Measurements from ENCODE around the gene ACACB.
A peak's percentile ranks its signal among the peaks of the same experiment; 100 is the strongest.

ACACB gene

GRCh38 chr12:109258607-109259544, 142.5 kb downstream of the ACACB start:
- DNase-seq: no peak

GRCh38 chr12:109259545-109259895, 143.1 kb downstream of the ACACB start:
- no peak for DNase-seq

GRCh38 chr12:109261087-109261486, 144.7 kb downstream of the ACACB start:
- no peak for DNase-seq

DNA sequence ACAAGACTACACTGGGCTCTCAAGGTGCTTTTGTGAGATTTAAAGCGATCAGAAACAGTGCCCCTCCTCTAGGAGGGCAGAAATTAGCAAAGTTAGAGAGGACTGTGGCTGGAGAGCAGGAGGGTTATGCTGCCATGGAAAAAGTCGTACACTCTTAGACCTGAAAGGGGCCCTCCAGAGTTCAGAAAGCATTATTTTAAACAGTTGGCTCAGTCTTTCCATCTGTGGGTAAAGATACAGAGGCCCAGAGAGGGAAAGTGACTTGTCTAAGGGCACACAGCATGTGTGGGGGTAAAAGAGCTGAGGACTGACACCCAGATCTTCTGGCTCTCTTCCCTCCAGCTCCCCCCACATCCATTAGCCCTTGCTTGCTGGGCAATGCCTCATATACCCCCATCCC, 145.6 kb downstream of the ACACB start:
- no peak for DNase-seq

- no peak for DNase-seq
Measured at GRCh38 chr12:109263439-109263838, 147.1 kb downstream of the ACACB start.

DNA sequence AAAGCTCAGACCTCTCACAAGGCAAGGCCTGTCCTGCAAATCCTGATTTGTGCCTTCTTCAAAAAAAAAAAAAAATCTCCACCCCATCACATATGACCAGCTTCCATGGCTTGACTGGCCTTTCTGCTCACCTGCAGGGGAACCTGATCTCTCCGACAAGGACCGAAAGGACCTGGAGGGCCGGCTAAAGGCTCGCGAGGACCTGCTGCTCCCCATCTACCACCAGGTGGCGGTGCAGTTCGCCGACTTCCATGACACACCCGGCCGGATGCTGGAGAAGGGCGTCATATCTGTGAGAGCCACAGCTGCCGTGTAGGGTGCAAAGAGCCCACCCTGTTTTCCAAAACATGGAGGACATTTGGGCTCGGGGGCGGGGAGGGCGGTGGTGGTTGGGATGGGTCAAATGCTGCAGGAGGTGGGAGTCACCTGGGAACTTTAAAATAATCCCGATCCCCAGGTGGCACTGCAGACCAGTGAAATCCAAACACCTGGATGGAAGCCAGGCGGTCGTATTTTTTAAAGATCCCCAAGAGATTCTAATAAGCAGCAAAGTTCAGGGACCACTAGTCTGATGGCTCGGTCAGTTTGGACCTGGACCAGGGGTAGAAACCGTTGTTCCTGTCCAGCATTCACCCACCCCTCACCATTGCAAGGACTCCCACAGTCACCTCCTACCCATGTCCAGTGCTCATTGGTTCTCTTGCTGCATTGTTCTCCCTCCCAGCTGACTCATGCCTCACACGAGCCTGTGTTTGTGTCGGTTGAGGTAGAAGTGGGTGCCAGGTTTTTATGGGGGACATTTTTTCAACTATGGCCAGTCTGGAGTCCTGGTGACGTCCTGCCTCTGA, 147.9 kb downstream of the ACACB start:
- DNase-seq: peak; percentile 44

DNA sequence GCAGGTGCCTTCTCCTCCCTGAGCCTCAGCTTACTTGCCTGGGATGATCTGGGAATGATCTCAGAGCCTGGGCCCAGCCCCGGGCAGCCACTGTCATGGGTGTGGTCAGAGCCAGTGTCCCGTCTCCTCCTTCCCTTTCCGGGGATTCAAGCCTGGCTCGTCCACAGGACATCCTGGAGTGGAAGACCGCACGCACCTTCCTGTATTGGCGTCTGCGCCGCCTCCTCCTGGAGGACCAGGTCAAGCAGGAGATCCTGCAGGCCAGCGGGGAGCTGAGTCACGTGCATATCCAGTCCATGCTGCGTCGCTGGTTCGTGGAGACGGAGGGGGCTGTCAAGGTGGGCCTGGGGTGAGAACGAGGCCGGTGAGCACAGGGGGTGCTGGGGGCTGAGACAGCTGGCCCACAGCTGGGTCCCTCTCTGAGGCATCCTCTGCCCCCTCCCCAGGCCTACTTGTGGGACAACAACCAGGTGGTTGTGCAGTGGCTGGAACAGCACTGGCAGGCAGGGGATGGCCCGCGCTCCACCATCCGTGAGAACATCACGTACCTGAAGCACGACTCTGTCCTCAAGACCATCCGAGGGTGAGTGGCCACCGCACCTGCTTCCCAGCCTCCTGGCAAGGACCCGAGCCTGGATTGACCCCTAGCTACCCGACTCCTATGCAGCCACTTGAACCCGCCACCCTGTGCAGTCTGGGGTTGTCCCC, 148.7 kb downstream of the ACACB start:
- no peak for DNase-seq

DNA sequence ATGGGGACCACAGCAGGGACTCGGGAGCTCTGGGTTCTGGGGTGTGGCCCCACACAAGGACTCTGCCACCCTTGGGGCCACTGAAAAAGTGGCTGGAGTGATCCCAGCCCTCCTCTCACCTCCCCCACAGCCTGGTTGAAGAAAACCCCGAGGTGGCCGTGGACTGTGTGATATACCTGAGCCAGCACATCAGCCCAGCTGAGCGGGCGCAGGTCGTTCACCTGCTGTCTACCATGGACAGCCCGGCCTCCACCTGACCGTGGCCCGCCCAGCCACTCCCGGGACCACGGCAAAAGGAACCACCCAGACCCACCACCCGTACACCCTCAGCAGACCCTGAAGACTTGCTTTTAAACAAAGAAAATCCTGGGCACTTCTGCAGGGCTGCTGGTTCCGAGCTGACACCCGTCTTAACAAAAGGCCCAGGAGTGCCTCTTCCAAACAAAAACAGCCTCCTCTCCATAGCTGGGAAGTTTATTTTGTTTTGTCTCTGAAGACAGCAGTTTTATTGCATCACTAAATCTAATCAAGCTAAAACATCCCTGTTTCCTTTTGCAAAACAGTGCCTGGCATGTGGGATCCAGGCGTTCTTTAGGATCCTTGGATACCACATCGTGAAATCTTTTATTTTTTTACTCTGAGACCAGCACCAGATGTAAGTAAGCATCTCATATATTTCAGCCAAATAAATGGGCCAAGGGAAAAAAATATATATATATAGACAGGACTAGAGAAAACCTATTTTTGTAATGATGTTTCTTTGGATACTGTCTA, 149.9 kb downstream of the ACACB start:
- DNase-seq: no peak

DNA sequence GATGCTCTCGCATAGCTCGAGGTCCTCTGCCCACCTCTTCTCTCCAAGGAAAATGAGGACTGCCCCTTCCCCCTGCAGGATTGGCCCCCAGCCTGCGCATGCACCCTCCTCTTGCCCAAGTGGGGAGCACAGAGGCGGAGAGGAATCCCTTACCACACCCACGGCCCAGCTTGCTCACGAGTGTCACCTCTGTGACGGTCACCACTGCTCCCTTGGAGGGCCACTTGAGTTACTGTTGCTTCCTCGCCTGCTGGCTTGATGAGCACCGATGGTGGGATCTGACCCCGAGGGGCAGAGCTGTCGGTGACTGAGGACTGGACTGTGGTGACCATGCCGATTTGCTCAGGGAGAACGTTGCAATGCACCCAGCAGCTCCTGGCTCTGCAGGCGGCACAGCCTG, 151.0 kb downstream of the ACACB start:
- DNase-seq: no peak

DNA sequence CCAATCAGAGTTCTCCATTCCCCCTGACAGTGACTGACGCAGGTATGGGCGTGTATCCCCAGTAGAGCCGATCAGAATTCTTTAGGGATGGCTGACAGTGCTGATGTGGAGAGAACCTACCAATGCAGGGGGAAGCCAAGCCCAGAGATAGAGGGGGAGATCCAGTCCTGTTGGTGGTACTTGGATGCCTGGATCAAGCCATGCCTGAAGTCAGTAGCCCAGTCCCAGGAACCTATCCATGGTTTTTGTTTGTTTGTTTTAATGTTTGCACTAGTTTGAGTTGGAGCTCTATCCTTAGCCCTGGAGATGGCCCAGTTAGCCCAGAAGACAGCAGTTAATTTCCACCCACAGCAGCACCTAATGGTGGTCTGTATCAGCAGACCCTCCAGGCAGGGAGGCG, 152.5 kb downstream of the ACACB start:
- no peak for DNase-seq

- DNase-seq: no peak
Measured at GRCh38 chr12:109269428-109269827, 153.0 kb downstream of the ACACB start.

DNA sequence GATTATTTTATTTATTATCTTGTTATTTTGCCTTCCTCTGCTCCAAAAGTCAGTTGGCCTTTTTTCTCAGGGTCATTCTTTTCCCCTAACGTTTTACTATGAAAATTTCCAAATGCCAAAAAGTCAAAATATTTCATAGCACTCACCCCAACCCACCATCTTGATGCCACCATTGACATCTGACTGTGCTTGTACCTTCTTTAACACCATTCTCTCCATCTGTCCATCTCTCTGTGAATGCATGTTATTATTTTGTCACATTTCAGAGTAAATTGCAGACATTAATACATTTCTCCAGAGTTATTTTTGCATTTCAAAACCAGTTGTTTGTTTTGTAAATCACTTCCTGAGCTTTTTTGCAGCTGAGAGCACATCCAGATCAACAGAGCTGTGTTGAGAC, 154.1 kb downstream of the ACACB start:
- no peak for DNase-seq

- DNase-seq: no peak
Measured at GRCh38 chr12:109271418-109271817, 155.0 kb downstream of the ACACB start.

GRCh38 chr12:109273354-109273753, 157.0 kb downstream of the ACACB start:
- peak; percentile 72 for DNase-seq

- no peak for DNase-seq
Measured at GRCh38 chr12:109274381-109274780, 158.0 kb downstream of the ACACB start.

GRCh38 chr12:109275173-109275572, 158.8 kb downstream of the ACACB start:
- DNase-seq: no peak

GRCh38 chr12:109276160-109276559, 159.8 kb downstream of the ACACB start:
- DNase-seq: no peak

GRCh38 chr12:109277255-109277898, 161.0 kb downstream of the ACACB start:
- no peak for DNase-seq

DNA sequence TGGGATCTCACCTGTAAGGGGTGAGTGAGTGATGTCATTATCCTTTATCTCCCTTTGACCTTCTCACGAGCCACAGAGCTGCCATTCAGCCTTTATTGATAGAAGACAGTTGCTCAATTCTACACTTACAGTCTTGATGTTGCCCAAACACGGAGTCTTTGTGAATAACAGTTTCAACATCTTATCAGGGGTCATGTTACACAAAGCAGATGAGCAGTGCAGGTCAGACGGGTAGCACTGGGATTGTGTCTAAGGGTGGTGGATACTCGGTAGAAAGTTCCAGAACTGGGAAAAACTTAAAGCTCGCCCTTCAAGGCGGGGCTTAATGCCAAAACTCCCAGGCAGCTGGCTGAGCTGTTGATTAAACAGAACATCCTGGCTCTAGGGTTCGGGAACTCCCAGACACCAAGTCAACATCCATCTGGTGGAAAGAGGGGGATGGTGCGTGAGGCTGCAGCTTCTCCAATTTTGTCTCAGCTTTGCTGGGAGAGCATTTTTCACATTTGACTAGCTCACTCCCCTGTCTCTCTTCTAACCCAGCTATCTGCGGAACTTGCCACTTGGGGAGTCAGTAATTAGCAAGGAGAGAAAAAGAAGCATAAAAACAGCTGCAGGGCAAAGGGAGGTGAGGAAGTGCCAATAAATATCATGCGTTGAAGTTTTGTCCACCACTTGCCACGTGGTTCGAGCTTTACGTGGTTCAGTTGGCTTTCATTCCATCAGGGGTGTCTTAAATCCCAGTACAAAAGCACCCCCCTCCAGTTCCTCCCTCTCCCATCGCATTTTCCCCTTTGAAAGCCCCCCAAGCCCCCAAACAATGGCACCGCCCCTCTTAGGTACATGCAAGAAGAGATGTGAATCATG, 161.7 kb downstream of the ACACB start:
- DNase-seq: no peak

GRCh38 chr12:109278912-109279311, 162.5 kb downstream of the ACACB start:
- no peak for DNase-seq

DNA sequence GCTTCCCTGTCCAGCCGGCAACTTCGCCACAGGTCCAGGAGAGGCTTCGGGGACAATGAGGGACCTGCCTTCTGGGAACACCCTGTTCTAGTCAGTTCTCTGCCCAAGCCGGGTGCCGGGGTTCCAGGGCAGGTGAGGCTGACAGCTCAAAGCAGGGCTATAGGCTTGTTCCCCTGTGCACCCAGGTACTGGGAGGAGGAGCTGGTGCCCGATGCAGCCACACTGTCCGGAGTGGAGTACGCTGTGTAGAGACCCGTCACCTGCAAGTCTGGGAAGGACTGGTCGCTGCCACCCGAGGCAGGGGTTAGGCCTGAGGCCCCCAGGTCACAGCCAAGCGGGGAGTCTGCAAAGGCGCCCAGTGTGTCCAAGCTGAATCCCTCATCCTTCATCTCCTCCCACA, 163.1 kb downstream of the ACACB start:
- DNase-seq: no peak
